ENCODE data around the gene EPB41L2. TPM values are rescaled to one million over a fixed set of nuclear protein-coding genes. Genes with fewer than 3 reads are reported as not detected.

The EPB41L2 gene
- total RNA-seq, 2 donors from 2014 or later: 77.7 to 104 TPM

DNA sequence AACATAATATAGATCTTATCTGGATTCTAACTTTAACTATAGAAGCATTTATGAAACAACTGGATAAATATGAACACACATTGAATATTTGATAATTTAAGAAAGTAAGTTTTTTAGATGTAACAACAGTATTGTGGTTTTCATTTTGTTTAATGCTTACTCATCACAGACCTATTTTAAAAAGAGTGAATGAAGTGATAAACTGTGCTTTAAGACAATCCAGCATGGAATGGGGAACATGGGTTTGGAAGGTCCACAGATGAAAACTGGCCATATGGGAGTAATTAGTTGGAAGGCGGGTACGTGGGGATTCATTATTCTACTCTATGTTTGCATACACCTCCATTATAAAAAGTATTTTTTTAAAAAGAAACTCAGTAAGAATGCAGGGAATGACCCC, 21.2 kb downstream of the EPB41L2 start:
- DNase-seq: no peak
- intact Hi-C loops (cut with DNase I, micrococcal nuclease): no loop called here
- no peak for ATAC-seq

DNA sequence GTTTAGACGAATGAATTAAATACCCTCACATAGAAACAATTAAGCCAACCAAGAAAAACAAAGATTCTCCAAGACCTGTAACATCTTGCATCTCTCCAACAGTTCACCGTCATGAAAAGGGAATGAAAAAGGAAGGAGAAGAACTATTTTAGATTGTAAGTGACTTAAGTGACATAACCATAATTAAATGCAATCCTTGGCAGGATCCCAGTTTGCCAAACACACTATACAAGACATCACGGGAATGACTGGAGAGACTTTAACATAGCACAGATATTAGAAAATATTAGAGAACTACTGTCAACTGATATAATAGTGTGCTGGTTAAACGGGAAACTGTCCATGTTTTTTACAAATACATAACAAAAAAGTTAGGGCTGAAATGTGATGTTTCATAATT, 22.2 kb downstream of the EPB41L2 start:
- intact Hi-C loops (cut with DNase I, micrococcal nuclease): no loop called here
- no peak for DNase-seq
- no peak for ATAC-seq

DNA sequence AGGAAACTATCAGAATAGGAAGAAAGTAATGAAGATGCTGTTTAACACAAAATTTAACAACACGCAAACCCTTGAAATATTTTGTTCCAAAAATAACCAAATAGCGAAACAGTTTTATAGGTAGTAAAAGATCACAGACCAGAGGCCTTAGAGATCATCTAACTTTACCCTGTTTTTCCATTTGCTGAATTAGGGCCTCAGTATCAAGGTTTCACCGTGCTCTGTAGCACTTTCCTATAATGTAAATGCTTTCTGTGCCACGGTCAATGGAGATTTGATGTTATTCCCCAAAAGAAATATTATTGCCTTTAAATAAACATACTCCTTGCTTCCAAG, 23.7 kb downstream of the EPB41L2 start:
- DNase-seq: no peak
- intact Hi-C loops (cut with DNase I, micrococcal nuclease): loop anchor here in 1 of 2 donors (5.0 kb wide), 1 partner anchor 37 kb away; no protein-coding TSS in a partner anchor
- no peak for ATAC-seq

DNA sequence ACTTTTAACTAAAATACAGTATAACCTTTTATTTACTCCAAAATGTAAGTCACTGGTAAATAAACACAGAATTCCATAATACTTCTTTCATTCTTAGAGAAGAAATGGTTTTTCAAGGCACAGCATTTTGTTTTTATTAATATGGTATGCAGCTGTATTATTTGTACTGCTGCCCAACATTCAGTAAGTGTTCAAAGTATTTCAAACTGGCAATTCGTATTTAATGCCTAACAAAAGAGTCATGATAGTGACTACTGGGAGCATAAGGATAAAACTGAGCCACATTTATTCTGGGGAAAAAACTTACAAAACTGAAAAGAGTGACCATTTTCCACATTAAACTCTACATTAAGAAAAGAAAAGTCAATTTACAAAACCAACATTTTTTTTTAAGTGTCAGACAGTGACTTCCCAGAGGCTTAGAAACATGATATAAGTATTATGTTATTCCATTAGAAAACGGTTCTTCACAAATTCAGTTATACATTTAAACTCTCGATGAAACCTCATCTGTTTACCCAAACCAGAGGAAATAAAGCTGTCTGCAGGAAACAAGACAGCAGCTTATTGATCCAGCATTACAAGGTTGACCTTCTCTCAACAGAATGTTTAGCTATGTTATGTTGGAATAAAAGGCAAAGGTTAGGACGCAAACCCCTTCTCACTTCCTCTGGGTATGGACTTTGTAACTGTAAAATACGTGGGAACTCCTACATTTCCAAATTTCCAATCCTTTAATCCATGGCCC, 24.3 kb downstream of the EPB41L2 start:
- intact Hi-C loops (cut with DNase I, micrococcal nuclease): loop anchor here in 1 of 2 donors (5.0 kb wide), 1 partner anchor 36 kb away; no protein-coding TSS in a partner anchor
- DNase-seq (no peak), ATAC-seq (no peak)

DNA sequence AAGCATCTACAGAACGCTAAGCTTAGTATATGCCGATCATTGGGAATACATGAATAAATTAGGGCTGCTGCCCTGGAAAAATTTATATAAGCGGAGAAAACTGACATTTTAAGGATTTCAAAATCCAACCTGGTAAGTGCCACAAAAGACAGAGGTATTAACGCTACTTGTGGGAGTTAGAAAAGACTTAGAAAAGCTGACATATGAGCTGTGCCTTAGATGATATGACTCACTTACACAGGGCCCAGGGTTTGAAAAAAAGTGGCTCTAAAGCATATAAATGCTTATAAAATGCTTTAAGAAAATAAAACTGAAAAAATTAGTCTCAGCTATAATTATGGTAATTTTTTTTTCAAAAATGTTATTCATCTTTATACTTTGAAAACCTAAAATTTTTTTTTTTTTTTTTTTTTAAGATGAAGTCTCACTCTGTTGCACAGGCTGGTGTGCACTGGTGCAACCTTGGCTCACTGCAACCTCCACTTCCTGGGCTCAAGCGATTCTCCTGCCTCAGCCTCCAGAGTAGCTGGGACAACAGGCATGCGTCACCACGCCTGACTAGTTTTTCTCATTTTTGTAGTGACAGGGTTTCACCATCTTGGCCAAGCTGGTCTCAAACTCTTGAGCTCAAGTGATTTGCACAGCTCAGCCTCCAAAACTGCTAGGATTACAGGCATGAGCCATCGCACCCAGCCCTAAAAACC, 25.7 kb downstream of the EPB41L2 start:
- DNase-seq (no peak), ATAC-seq (no peak)
- intact Hi-C loops (cut with DNase I, micrococcal nuclease): loop anchor here in 1 of 2 donors (5.0 kb wide), 1 partner anchor 35 kb away; no protein-coding TSS in a partner anchor

DNA sequence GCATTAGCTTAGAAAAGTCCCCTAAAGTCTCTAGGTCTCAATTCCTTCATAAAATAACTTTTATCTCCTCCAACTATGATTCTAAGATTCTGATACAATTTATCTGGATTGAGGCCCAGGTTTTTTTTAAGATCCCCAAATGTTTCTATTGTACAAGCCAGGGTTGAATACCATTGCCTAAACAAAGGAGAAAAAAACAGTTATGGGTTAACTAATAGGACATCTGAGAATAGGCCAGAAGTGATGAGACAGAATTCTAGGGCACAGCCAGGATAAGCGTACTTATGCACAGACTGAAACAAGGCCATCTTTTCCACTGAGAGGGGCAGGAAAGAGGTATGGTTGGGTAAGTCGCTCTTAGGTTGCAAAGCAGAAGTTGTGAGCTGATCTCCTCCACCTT, 26.4 kb downstream of the EPB41L2 start:
- ATAC-seq (no peak), DNase-seq (no peak)
- intact Hi-C loops (cut with DNase I, micrococcal nuclease): loop anchor here in 1 of 2 donors (5.0 kb wide), 1 partner anchor 34 kb away; no protein-coding TSS in a partner anchor

DNA sequence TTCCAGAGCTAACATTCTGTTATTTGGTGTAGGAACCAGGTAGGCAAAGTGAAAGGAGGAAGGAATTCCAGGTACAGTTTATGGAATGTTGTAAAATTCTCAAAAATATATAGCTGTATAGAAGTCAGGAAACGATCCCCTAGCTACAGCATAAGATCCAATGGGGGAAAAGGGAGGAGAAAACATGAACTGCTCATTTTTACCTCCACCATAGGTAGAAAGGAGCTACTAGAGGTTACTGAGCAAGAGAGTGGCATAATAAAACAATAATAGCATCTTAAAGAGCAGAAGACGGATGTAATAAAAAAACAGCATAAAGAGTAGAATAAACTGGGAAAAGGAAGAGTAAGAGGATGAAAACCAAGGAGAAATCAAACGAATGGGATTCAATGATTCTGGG, 26.9 kb downstream of the EPB41L2 start:
- ATAC-seq: peak; percentile 89
- DNase-seq: no peak
- intact Hi-C loops (cut with DNase I, micrococcal nuclease): loop anchor here in 1 of 2 donors (5.0 kb wide), 1 partner anchor 34 kb away; no protein-coding TSS in a partner anchor

DNA sequence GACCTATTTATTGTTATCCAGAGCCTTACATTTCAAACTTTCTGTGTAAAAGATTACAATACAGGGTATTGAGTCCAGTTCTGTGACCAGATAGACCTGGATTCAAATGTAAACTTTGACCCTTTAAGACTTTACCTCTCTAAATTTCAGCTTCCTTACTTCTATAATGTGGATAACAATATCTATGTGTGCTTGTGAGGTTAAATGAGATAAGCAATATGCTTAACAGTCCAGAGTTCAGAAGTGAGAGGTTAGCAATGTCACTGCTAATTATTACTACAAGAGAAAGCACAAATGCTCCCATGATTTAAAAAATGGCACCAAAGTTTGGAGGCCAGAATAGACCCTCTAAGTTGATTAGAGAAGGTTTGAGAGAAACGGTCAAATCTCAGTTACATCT, 27.5 kb downstream of the EPB41L2 start:
- DNase-seq: no peak
- peak; percentile 67 for ATAC-seq
- intact Hi-C loops (cut with DNase I, micrococcal nuclease): loop anchor here in 1 of 2 donors (5.0 kb wide), 1 partner anchor 33 kb away; no protein-coding TSS in a partner anchor

DNA sequence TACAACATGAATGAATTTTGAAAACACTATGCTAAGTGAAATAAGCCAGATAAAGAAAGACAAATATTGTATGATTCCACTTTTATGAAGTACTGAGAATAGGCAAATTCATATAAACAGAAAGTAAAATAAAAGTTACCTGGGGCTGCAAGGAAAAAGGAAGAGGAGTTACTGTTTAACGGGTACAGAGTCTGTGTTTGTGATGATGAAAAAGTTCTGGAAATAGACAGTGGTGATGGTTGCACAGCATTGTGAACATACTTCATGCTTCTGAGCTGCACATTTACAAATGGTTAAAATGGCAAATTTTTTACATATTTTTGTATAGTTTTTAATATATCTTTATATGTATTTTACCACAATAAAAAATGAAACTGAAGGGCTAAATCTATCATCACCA, 29.4 kb downstream of the EPB41L2 start:
- ATAC-seq (no peak), DNase-seq (no peak)
- intact Hi-C loops (cut with DNase I, micrococcal nuclease): no loop called here

DNA sequence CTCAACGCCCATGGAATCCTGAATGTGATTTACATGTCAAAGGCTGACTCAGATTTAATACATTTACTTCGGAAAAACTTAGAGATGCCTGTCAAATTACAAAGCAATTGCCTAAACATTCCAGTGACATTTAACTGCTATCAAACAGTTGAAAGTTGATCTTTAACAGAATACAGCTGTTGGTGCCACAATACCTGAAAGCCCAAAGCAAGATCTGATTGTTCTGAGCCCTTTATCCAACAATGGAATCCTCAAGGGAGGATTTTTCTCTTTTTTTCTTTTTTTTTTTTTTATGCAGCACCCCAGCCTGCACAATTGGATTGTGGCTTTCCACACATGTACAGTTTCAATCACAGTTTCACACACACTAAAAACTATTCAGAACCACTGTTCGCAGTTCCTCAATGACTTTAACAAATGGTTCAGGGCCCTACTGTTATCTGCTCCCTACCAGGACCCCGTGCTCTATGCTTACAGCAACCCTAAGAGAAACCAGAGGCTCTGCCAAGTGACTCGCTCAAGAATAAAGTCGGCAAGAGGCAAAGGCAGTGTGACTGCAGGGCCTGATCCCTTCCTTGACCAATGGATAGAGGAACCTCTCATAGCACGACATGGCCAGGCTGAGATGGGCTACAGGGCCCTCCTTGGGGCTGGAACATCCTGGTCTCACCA, 33.3 kb downstream of the EPB41L2 start:
- peak in 1 of 2 donors; percentile 14 for DNase-seq
- intact Hi-C loops (cut with DNase I, micrococcal nuclease): no loop called here
- peak; percentile 73 for ATAC-seq

DNA sequence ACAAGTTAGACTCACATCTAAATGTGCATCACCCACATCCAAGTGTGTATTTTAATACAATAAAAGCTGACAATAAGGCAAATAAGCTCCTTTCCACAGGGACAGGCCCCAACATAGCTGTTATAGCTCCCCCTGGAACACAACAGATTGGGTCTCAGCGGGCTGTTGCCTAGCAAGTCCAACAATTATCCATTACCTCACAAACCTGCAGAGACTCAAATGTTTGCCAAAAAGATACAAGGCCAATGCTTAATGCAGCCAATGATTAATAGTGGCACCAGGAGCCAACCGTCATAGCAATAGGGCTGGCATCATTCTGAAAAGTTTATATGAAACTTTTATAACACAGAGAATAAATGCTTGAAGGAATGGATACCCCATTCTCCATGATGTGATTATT, 35.7 kb downstream of the EPB41L2 start:
- no peak for DNase-seq
- intact Hi-C loops (cut with DNase I, micrococcal nuclease): no loop called here
- ATAC-seq: no peak

DNA sequence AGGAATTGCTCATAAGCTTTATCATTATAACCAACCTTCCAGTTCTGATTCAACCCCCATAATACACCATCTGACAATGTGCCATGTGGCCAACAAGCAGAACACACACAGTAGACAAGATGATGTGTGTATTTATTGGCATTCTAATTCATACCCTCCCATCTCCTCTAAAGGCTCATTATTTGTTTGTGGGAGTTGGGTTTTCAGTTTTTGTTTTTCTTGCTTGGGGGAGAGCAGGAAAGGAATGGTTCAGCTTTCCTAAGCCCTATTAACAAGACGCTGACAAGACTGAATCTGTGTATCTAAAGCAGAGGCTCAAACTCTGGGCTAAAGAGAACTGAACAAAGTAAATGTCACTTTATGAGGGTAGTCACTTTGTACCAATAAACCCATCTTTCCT, 36.8 kb downstream of the EPB41L2 start:
- intact Hi-C loops (cut with DNase I, micrococcal nuclease): no loop called here
- no peak for ATAC-seq

DNA sequence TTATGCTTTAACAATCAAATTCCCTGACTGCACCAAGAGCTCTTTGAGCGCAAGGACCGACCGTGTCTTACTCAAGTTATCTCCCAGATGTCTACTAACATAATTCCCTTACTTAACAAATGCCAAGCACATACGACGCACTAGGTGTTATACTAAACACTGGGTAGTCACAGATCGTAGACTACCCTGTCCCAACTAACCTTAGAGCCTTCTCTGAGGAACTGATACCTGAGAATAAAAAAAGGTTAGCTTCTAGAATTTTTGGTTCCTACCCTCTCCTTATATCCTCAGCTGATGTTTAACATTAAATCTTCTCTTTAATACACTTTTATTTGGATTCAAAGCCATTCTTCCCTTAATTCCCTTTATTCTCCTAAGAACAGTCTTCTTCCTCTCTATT, 38.5 kb downstream of the EPB41L2 start:
- DNase-seq (no peak), ATAC-seq (no peak)
- intact Hi-C loops (cut with DNase I, micrococcal nuclease): no loop called here

More for the DNA sequence above, 36.8 kb downstream of the EPB41L2 start:
- DNase-seq: no peak

DNA sequence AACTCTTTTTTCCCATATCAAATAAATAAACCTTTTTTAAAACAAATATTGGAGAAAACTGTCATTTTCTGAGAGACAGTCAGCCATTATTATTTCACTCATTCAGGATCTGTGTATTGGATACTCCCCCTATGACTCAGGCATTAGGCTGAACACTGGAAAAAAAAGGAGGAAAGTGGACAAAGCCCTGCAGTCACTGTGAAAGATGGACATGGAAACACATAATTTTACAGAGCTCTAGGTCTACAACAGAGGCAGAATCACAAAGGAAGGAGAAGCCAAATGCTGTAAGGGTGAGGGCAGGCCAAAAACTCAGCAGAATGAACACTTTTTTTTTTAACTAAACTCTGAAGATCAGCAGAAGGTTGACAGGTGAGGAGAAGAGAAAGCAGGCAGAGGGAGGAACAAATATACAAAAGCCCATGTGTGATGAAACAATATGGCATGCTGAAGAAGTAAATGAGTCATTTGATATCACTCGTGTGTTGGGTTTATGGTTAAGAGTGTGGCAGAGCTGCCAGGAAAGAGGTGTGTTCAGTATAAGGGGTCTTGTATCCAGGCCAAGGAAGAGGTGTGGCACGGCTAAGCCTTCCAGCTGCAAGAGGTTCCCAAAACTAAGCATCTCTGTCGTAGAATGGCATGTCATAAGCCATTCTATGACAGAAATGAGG, 39.1 kb downstream of the EPB41L2 start:
- peak; percentile 16 to 37 for DNase-seq
- ATAC-seq: peak; percentile 96
- intact Hi-C loops (cut with DNase I, micrococcal nuclease): no loop called here

DNA sequence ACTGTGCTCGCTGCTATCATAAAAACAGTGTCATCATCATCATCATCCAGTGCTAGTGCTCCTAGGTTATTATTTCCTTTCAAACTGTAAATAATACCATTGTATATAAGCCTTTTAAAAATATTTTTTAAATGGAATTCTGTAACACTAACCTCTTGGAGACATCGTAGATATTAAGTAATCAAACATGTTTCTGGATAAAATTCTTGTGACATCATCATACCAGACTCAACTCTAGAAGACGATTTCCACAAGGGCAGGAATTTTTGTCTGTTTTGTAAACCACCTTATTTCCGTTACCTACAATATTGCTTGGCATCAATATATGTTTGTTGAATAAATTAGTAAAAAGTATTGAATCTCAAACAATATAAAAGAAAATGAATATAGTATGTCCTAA, 40.4 kb downstream of the EPB41L2 start:
- intact Hi-C loops (cut with DNase I, micrococcal nuclease): no loop called here
- DNase-seq (no peak), ATAC-seq (no peak)

DNA sequence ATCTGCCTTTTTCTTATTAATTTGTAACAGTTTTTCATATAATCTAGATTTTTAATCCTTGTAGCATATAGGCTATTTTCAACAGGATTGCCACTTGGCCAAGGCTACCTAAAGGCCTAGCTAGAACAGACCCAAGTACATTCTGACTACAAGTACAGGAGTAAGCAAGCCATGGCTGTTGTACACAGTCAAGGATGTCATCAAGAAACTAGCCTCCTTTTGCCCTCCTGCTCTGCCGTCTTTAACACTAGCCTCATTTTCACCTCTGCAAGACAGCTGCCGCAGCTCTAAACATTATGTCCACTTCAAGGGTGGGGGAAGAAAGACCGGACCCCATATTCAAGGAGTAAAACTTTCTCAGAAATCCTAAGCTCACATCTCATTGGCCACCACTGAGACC, 45.1 kb downstream of the EPB41L2 start:
- ATAC-seq: no peak
- no peak for DNase-seq
- intact Hi-C loops (cut with DNase I, micrococcal nuclease): no loop called here

DNA sequence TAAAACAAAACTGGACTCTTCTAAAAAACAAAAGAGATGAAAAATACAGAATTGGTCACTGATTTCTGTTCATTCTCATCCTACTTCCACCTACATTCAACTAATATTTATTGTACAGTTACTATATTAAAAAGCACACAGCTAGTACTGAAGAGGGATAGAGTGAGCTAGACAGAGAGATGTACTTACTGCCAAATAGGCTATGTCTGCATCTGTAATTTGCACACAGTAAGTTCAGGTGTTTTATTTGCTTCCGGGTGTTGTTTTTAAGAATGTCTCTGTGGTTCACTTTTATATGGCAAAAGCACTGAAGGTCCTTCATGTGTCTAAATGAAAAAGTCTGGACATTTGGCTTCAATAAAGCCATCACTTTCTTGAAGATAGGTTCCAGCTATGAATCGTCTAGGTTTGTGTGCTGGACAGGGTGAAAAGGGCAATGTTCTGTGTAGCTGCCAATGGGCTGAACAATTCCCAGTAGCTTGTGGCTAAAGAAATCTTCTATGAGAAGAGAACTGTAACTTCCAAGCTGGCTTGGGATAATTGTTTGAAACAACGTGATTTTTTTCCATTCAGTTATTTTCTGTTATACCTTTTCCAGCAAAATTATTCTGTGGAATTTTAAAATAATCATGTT, 47.3 kb downstream of the EPB41L2 start:
- DNase-seq: no peak
- intact Hi-C loops (cut with DNase I, micrococcal nuclease): no loop called here
- ATAC-seq: peak; percentile 52

DNA sequence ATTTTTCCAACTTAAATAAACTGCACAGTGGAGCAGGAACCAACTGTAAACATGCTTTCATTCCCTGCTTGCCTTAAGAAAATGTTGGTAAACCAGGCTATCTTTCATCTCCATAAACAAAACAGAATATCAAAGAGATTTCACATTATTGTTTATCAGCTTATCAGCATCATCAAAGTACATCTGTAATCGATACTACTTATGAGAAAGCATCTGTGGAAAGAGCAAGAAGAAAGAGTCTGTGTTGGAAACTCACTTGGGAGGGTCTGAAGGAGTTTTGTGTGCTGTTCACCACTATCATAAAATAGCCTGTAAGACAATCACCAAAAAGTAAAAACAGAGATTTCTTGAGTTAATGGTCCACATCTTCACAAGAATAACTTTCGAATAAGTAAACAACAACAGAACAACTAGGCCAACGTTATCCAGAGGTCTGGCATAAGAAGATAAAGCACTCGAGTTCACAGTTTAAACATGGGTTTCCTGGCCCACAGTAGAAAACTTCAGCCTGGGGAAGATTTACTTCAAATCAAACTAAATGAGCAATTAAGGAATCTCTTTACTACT, 47.9 kb downstream of the EPB41L2 start:
- intact Hi-C loops (cut with DNase I, micrococcal nuclease): no loop called here
- ATAC-seq (no peak), DNase-seq (no peak)
